HS-27A (cell line): ENCODE data around the gene POP5.
"Not testable (repeated sequence)": the region's sequence is repeated elsewhere in the genome, so short reads cannot be mapped to it uniquely, and the experiment has no call there.

Experiments used
- DNase-seq: peaks from one replicate; pipeline ENCODE4 v3.0.0-alpha.2; 2012; ENCODE audit warnings: low read depth, missing footprints

The POP5 gene

DNA sequence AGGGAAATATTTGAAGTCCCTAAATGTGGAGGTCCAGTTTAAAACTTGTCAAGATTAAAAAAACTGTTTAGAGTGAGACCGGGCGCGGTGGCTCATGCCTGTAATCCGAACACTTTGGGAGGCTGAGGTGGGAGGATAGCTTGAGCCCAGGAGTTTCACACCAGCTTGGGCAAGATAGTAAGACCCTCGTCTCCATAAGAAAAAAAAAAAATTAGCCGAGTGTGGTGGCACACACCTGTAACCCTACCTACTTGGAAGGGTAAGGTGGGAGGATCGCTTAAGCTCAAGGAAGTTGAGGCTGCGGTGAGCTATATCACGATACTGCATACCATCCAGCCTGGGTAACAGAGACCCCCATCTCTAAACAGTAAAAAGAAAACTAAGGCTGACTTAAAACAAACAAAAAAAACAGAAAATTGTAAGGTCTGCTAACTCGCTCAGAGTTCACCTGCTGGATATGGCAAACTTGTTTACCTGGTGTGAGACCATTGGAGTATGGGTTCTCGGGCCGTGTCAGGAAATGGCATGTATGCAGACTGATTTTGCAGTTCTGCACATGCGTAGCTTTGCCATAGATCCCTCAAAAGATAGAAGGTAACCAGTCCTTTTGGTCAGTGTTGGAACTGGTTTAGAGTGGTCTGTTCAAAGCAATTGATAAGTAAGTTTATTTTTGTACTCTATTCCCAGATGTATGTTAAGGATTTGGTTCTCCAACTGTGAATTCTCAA, 45.0 kb downstream of the POP5 start:
- no peak for DNase-seq

DNA sequence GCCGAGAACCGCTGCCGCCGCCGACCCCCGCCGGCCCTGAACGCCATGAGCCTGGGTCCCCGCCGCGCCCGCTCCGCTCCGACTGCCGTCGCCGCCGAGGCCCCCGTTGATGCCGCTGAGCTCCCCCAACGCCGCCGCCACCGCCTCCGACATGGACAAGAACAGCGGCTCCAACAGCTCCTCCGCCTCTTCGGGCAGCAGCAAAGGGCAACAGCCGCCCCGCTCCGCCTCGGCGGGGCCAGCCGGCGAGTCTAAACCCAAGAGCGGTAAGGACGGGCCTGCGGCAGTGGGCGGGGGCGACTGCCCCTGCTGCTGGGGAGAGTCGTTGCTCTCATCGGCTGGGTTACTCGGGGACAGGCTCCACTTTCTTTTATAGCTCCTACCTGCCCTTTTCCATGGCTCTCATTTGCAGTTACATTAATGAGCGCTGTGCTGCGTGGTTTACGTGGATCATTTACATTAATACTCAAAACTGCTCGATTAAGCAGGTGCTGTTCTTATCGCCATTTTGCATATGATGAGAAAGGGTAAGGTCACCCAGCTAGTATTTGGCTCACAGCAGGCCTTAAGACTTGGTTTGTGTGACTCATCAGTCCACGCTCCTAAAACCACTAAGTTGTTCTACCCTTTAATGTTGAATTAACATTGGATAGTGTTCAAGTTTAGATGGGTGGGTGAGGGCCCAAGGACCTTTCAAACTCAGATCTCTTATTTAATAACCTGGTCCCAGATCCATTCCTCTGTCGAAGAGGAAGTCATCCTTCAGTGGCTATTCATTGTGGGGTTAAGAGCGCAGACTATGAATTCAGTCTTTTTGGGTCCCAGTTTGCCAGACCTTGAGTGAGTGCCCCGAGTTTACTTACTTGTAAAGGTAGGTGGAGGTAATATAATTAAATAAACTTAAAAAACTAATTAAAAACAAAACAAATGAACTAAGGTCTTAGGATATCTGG, 46.2 kb downstream of the POP5 start:
- peak; percentile 63 for DNase-seq

DNA sequence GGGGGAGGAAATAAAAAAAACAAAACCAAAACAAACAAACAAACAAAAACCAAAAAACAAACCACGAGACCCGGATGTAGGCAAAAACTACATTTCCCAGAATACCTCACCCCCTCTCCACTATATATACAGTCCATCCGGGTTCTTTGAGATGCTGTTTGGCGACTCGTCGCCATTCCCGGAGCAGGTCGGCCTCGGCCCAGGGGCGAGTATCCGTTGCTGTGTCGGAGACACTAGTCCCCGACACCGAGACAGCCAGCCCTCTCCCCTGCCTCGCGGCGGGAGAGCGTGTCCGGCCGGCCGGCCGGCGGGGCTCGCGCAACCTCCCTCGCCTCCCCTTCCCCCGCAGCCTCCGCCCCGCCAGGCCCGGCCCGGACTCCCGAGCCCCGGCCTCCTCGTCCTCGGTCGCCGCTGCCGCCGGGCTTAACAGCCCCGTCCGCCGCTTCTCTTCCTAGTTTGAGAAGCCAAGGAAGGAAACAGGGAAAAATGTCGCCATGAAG, 46.9 kb downstream of the POP5 start, which contains the start of gene RNF10:
Gene RNF10, plus strand, starts transcription at position 154 of the 500 bp plus-strand sequence. CDS start 456 bp downstream, outside the sequence.
- peak; percentile 56 for DNase-seq

DNA sequence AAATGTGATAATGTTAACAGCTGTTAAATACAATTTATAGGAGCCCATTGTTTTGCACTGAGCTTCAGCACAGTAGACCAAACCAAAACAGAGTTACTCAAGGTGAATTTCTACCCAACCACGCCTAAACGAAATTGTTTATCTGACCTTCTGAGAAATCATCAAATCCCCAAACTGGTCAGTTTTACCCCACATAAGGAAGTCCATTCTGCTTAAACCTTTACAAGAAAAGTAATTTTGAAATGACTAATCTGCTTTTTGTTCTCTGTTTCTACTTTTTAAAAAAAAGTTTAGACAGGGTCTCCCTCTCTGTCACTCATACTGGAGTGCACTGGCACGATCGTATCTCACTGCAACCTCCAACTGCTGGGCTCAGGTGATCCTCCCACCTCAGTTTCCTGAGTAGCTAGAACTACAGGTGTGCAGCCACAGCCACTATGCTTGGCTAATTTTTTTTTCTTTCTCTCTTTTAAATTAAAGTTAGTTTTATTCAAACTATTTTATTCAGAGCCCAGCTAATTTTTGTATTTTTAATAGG, 48.4 kb downstream of the POP5 start:
- DNase-seq = no peak

DNA sequence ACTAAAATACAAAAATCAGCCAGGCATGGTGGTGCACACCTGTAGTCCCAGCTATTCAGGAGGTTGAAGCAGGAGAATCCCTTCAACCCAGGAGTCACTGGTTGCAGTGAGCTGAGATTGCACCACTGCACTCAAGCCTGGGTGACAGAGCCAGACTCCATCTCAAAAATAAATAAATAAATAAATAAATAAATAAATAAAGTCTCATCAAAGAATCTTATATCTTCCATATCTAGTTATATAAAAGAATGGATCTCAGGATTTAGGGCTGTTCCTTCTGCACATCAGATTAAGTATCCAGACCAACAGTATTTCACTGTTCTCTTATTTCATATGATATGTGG, 50.8 kb downstream of the POP5 start:
- not testable (repeated sequence) for DNase-seq

DNA sequence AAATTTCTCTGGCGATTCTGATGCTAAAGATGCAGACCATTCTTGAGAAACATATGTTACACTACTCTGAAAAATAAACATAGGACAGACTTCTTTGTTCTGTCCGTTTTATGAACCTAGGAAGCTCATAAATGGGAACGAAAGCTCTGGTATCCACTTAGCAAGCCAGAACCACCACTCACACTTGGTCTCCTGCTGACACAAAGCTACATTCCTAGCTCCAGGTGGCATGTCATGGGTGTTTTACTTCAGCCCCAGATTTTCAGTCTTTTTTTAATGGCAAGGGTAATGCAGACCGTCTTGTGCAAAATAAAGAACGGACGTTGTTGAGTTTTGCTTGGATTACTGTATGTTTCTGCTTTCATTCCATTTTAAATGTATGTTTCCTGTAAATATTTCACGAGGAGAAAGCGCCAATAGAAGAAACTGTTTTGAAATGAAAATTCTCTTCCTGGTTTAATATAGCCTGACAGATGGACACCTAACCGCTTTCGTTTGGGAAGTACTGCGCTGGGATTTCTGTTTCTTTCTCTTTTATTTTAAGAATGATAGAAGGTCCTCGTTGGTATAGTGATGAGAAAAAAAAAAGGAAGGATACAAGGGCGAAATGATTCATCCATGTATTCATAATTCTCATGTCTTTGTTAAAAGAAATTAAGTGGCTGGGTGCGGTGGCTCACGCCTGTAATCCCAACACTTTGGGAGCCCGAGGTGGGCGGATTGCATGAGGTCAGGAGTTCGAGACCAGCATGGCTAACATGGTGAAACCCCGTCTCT, 51.4 kb downstream of the POP5 start:
- no peak for DNase-seq

DNA sequence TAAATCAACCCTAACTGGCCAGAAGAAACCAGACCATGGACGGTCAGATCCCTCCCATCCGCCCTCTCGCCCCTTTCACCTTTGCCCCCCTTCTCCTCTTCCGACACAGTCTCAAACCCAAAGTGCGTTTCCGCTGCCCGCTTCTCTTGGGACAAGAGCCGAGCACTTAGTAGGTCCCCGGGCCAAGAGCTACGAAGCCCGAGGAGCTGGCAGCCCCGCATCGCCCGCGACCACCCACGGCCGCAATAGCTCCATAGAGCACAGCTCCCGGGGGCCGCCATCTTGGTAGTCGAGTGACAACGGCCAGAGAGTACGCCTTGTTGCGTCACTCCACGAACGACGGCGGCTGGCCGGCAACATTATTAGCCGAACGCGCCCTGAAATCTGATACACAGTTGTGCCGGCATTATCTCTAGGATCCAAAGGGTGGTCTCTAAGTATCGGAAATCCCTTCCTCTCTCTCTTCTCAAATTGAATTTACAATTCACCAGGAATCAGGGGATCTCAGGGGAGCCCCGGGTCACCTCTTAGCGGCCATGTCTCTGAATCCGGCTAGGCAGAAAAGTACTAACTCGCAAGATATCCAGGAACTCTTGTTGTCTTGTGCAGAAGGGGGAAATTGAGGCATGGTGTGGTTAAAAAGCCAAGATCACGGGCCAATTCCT, 52.2 kb downstream of the POP5 start, which contains the start of gene COQ5:
Gene COQ5, minus strand, starts transcription at position 298 of the 665 bp plus-strand sequence. Its CDS starts 17 bp downstream, at position 281.
- peak; percentile 51 for DNase-seq
